GM23338 (cell line): ENCODE results near the gene GAPT. TPM values are rescaled to one million over a fixed set of nuclear protein-coding genes. Genes with fewer than 3 reads are reported as not detected.
A peak's percentile ranks its signal among the peaks of the same experiment; 100 is the strongest.
"Not testable (repeated sequence)": the region's sequence is repeated elsewhere in the genome, so short reads cannot be mapped to it uniquely, and the experiment has no call there.

Experiments used
- ATAC-seq: fragments of 200-7000 bp; cut with Tn5 transposase; 3 replicates; pipeline ENCODE4 v1.9.1; 2020
- DNase-seq: peaks from one replicate; pipeline ENCODE4 v3.0.0-alpha.2; 2015; ENCODE audit warnings: low spot score
- H2AFZ ChIP-seq: fragments of 200-600 bp; sonication (generic); 2 replicates; pipeline ENCODE4 v1.8.0; 2016; ENCODE audit warnings: antibody characterized with exemption, mild to moderate bottlenecking, moderate library complexity
- H3F3A ChIP-seq: fragments of 200-600 bp; sonication (generic); replicated peaks from 2 replicates; pipeline ENCODE4 v1.8.0; 2017; ENCODE audit warnings: antibody characterized with exemption, mixed run types, low read depth
- H3K27ac ChIP-seq: fragments of 200-600 bp; sonication (generic); 2 replicates; pipeline ENCODE4 v1.6.1; 2016; ENCODE audit warnings: low read depth
- H3K27me3 ChIP-seq: fragments of 200-600 bp; sonication (generic); 2 replicates; pipeline ENCODE4 v1.8.0; 2016; ENCODE audit warnings: mild to moderate bottlenecking, mixed run types, moderate library complexity; ENCODE audit not compliant: insufficient read depth
- H3K36me3 ChIP-seq: fragments of 200-600 bp; sonication (generic); 2 replicates; pipeline ENCODE4 v1.8.0; 2016; ENCODE audit warnings: mild to moderate bottlenecking; ENCODE audit not compliant: insufficient read depth
- H3K4me1 ChIP-seq: fragments of 200-600 bp; sonication (generic); 2 replicates; pipeline ENCODE4 v1.8.0; 2016; ENCODE audit warnings: mild to moderate bottlenecking, moderate library complexity; ENCODE audit not compliant: insufficient read depth
- H3K4me2 ChIP-seq: fragments of 200-600 bp; sonication (generic); 2 replicates; pipeline ENCODE4 v1.7.1; 2017; ENCODE audit warnings: mixed run types
- H3K4me3 ChIP-seq: fragments of 200-600 bp; sonication (generic); 2 replicates; pipeline ENCODE4 v1.6.1; 2016; ENCODE audit warnings: mixed run types
- H3K79me2 ChIP-seq: fragments of 200-600 bp; sonication (generic); replicated peaks from 2 replicates; pipeline ENCODE4 v1.8.0; 2017; ENCODE audit warnings: mild to moderate bottlenecking; ENCODE audit not compliant: insufficient read depth
- H3K9me2 ChIP-seq: fragments of 200-600 bp; sonication (generic); 2 replicates; pipeline ENCODE4 v1.8.0; 2017; ENCODE audit not compliant: insufficient read depth
- H4K20me1 ChIP-seq: fragments of 200-600 bp; sonication (generic); replicated peaks from 2 replicates; pipeline ENCODE4 v1.8.0; 2017; ENCODE audit warnings: mild to moderate bottlenecking; ENCODE audit not compliant: insufficient read depth
- H3K27ac Mint-ChIP-seq: 2 replicates; pipeline ENCODE4 v1.8.0; 2020; ENCODE audit warnings: inconsistent platforms, mild to moderate bottlenecking, moderate library complexity, mixed read lengths
- H3K27me3 Mint-ChIP-seq: 3 replicates; pipeline ENCODE4 v1.8.0; 2022; ENCODE audit warnings: low read depth, mild to moderate bottlenecking, moderate library complexity, mixed read lengths, inconsistent platforms; ENCODE audit not compliant: insufficient read depth, poor library complexity
- H3K36me3 Mint-ChIP-seq: 3 replicates; pipeline ENCODE4 v1.8.0; 2021; ENCODE audit warnings: low read depth, mild to moderate bottlenecking, inconsistent platforms, moderate library complexity, mixed read lengths
- H3K4me1 Mint-ChIP-seq: 3 replicates; pipeline ENCODE4 v1.8.0; 2020; ENCODE audit warnings: mild to moderate bottlenecking, inconsistent platforms, mixed read lengths
- H3K4me3 Mint-ChIP-seq: 3 replicates; pipeline ENCODE4 v1.8.0; 2021; ENCODE audit warnings: moderate library complexity, mild to moderate bottlenecking, inconsistent platforms, mixed read lengths
- H3K9me3 Mint-ChIP-seq: 3 replicates; pipeline ENCODE4 v1.8.0; 2020; ENCODE audit warnings: moderate library complexity, mild to moderate bottlenecking, inconsistent platforms, mixed read lengths
- CREB1 ChIP-seq: fragments of 250-450 bp; sonication (Bioruptor Pico); IDR thresholded peaks from 2 replicates; pipeline ENCODE4 v1.5.0; 2020; ENCODE audit warnings: low read depth, mild to moderate bottlenecking, moderate library complexity
- EZH2 ChIP-seq: fragments of 200-600 bp; sonication (generic); IDR thresholded peaks from one replicate; pipeline ENCODE4 v1.8.0; 2017; ENCODE audit warnings: antibody characterized with exemption, mild to moderate bottlenecking, low read depth; ENCODE audit not compliant: unreplicated experiment
- EZH2phosphoT487 ChIP-seq: fragments of 200-600 bp; sonication (generic); IDR thresholded peaks from one replicate; pipeline ENCODE4 v1.8.1; 2018; ENCODE audit warnings: antibody characterized with exemption; ENCODE audit not compliant: unreplicated experiment
- JUNB ChIP-seq: IDR thresholded peaks from one replicate; pipeline ENCODE4 v1.6.1; 2016; ENCODE audit warnings: antibody characterized with exemption; ENCODE audit not compliant: unreplicated experiment
- NANOG ChIP-seq: IDR thresholded peaks from 2 replicates; pipeline ENCODE4 v1.6.1; 2016; ENCODE audit warnings: antibody characterized with exemption, borderline replicate concordance
- POLR2AphosphoS5 ChIP-seq: IDR thresholded peaks from 2 replicates; pipeline ENCODE4 v1.6.1; 2016; ENCODE audit warnings: antibody characterized with exemption, low read depth
- REST ChIP-seq: IDR thresholded peaks from one replicate; pipeline ENCODE4 v1.6.1; 2018; ENCODE audit warnings: antibody characterized with exemption; ENCODE audit not compliant: unreplicated experiment
- STAT1 ChIP-seq: IDR thresholded peaks from one replicate; pipeline ENCODE4 v1.6.1; 2016; ENCODE audit warnings: antibody characterized with exemption; ENCODE audit not compliant: unreplicated experiment
- ZNF114 ChIP-seq: fragments of 250-450 bp; sonication (Bioruptor Pico); IDR thresholded peaks from 2 replicates; pipeline ENCODE4 v1.5.0; 2020; ENCODE audit warnings: mild to moderate bottlenecking, moderate library complexity
- polyA plus RNA-seq: library from polyadenylated mRNA; unstranded; fragments of >200 nt; fragmentation: Nextera tagmentation; extraction: Ambion mirVana; gene quantifications from 2 replicates; pipeline ENCODE4 v1.2.1, GENCODE V29; 2016
- total RNA-seq: library from RNA; depleted of rRNA; stranded (reverse); fragments of >200 nt; shearing (Covaris generic); gene quantifications from 2 replicates; pipeline ENCODE4 v1.2.3, GENCODE V29; 2014
- TF ChIP-seq, protein P1 (sequence below): IDR thresholded peaks from 2 replicates; pipeline ENCODE4 v1.6.1; 2016; ENCODE audit warnings: antibody characterized with exemption
- TF ChIP-seq, protein P2 (sequence below), 2 experiments: fragments of 200-600 bp in 1 of 2; sonication (generic) in 1 of 2; conservative IDR thresholded peaks; 2 replicates each; pipeline versions ENCODE4 v1.5.1 to v1.6.1; 2016 to 2017; ENCODE audit warnings: antibody characterized with exemption in 2 of 2, low read depth in 2 of 2, mild to moderate bottlenecking in 2 of 2, moderate library complexity in 1 of 2

The GAPT gene
- total and polyA plus RNA-seq, 2 experiments from 2014 or later = not detected

GRCh38 chr5:58530942-58531490, 39.8 kb downstream of the GAPT start:
- Histone ChIP-seq H3K36me3 (no peaks in the 10 kb centered on the region), H3K4me1 (no peaks in the 10 kb centered on the region), H3K4me2 (no peak overlapping the region), H2AFZ (no peak overlapping the region), H3K9me2 (peaks cover 6% of the 10 kb centered on the region; the same call in 1 of the 2 replicates), H3K27me3 (no peaks in the 10 kb centered on the region), H3K79me2 (no peaks in the 10 kb centered on the region), H4K20me1 (no peaks in the 10 kb centered on the region), H3K4me3 (no peak overlapping the region), H3K27ac (no peak overlapping the region), H3F3A (no peaks in the 10 kb centered on the region)
- Mint-ChIP-seq H3K9me3 (peaks cover 23% of the 10 kb centered on the region), H3K27me3 (no peaks in the 10 kb centered on the region), H3K27ac (no peak overlapping the region), H3K4me3 (no peak overlapping the region), H3K36me3 (peaks cover 19% of the 10 kb centered on the region; the same call in 2 of the 3 replicates), H3K4me1 (peaks cover 6% of the 10 kb centered on the region; the same call in 2 of the 3 replicates)
- DNase-seq (peak; percentile 18), ATAC-seq (peak; percentile 55)
- TF ChIP-seq POLR2AphosphoS5 (no peak), EZH2 (no peak), STAT1 (no peak), EZH2phosphoT487 (no peak), CREB1 (CRISPR knock-in tag) (no peak), REST (no peak), NANOG (no peak), JUNB (no peak), ZNF114 (CRISPR knock-in tag) (no peak)
- TF ChIP-seq, protein P1, sequence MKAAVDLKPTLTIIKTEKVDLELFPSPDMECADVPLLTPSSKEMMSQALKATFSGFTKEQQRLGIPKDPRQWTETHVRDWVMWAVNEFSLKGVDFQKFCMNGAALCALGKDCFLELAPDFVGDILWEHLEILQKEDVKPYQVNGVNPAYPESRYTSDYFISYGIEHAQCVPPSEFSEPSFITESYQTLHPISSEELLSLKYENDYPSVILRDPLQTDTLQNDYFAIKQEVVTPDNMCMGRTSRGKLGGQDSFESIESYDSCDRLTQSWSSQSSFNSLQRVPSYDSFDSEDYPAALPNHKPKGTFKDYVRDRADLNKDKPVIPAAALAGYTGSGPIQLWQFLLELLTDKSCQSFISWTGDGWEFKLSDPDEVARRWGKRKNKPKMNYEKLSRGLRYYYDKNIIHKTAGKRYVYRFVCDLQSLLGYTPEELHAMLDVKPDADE = no peak
- TF ChIP-seq, protein P2, sequence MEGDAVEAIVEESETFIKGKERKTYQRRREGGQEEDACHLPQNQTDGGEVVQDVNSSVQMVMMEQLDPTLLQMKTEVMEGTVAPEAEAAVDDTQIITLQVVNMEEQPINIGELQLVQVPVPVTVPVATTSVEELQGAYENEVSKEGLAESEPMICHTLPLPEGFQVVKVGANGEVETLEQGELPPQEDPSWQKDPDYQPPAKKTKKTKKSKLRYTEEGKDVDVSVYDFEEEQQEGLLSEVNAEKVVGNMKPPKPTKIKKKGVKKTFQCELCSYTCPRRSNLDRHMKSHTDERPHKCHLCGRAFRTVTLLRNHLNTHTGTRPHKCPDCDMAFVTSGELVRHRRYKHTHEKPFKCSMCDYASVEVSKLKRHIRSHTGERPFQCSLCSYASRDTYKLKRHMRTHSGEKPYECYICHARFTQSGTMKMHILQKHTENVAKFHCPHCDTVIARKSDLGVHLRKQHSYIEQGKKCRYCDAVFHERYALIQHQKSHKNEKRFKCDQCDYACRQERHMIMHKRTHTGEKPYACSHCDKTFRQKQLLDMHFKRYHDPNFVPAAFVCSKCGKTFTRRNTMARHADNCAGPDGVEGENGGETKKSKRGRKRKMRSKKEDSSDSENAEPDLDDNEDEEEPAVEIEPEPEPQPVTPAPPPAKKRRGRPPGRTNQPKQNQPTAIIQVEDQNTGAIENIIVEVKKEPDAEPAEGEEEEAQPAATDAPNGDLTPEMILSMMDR (conservative IDR thresholded peaks at IDR 0.05; ENCODE audit: low read depth in 2 of 2) = no peak

GRCh38 chr5:58541935-58542334, 50.7 kb downstream of the GAPT start:
- DNase-seq, H3K27ac ChIP-seq, H4K20me1 ChIP-seq, H3K4me1 Mint-ChIP-seq, H3K79me2 ChIP-seq, H3K4me3 ChIP-seq, H3K27me3 ChIP-seq, H3K4me1 ChIP-seq, H2AFZ ChIP-seq, ATAC-seq, H3F3A ChIP-seq, H3K36me3 ChIP-seq, H3K27me3 Mint-ChIP-seq, H3K4me3 Mint-ChIP-seq, H3K27ac Mint-ChIP-seq, H3K4me2 ChIP-seq, H3K9me2 ChIP-seq: not testable (repeated sequence)
- Mint-ChIP-seq H3K9me3 (peaks cover 53% of the 10 kb centered on the region), H3K36me3 (peaks cover 26% of the 10 kb centered on the region; the same call in 2 of the 3 replicates)
